Activated CD4-positive, alpha-beta T cell treated with anti-CD3 and anti-CD28 coated beads, Interleukin-2, amount 50 U/mL, for 16 hours (primary cell): ENCODE data around the gene STXBP3.
"Not testable (repeated sequence)": the region's sequence is repeated elsewhere in the genome, so short reads cannot be mapped to it uniquely, and the experiment has no call there.

ENCODE experiments used
- DNase-seq: peaks from one replicate; pipeline ENCODE4 v3.0.0-alpha.2; 2020

STXBP3 gene

DNA sequence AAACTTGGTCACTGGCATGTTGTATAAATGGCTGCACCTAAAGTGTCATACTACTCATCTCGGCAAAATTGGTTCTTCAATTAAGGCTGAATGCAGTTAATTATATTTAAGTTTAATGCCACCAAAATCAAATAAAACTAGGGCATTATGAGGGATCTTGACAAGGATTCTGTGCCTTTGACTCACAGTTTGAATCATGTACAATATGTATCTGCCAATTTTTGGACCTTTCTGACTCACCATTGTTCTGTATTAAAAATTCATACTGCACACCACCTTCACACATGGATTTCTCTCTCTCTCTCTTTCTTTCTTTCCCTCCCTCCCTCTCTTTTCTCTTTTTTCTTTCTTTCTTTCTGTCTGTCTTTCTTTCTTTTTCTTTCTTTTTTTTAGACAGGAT is 14.1 kb upstream of the STXBP3 start:
- DNase-seq: no peak

DNA sequence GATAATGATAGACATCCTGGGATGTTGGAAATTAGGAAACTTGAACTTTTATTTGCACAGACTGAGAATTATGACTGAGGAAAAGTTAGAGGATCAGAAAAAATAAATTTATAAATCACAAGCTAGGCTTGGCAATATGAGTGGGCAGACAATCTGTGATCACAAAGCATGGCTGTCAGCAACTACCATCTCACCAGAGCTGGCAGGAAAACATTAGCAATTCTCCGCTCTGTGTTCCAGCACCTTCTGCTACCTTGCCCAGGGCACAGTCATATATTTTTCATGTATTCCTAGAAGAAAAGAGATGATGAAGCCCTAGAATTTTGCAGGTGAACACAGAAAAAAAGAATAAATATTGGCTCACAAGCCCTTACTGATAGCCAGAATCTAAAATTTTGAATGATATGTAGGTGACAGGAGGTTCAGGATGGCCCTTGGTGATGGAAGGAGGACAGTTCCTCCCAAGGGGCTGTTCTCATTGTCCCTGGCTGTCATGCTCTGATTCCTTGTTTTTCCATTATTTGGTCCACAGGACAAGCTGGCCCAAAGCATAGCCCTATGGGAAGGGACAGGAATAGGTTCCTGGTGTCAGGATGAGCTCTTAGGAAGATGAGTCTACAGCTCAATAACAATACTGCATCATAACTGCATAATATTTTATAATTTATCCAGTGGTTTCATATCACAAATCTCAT is 12.2 kb upstream of the STXBP3 start:
- no peak for DNase-seq

DNA sequence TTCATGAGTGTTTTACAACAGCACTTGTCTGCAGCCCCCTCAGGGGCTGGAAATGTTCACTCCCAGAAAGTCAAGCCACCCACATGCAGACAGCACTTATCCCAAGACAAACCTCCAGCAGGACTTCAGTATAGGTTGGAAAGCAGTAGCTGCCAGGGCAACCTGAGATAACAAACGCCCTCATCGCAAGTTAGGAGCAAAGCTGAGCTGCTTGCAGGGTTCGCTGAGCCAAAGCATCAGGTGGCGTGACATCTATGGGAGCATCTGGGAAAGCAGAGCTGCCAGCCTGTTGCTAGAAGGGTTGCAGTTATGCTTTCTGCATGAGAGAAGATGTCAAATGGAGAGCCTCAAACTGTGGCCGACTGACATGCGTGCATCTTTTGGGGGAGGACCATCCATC is 4.2 kb upstream of the STXBP3 start:
- DNase-seq: no peak

DNA sequence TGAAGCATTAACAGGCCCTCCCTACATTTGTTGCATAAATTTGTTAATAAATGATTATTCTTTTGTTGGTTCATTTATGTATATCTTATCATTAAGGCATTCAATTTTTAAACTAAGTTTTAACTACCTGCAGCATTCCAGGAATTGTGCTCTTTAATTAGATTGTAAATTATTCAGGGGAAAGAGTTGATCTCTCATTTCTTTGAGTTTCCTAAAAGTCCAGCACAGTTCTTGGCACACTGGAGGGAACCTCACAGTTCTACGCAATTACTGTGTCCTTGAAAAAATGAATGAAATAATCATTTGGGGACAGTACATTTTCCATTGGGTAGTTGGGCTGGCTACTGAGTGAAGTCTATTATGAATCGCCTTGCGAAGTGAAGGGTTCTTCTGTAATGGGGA is 493 bp upstream of the STXBP3 start:
- DNase-seq: no peak

DNA sequence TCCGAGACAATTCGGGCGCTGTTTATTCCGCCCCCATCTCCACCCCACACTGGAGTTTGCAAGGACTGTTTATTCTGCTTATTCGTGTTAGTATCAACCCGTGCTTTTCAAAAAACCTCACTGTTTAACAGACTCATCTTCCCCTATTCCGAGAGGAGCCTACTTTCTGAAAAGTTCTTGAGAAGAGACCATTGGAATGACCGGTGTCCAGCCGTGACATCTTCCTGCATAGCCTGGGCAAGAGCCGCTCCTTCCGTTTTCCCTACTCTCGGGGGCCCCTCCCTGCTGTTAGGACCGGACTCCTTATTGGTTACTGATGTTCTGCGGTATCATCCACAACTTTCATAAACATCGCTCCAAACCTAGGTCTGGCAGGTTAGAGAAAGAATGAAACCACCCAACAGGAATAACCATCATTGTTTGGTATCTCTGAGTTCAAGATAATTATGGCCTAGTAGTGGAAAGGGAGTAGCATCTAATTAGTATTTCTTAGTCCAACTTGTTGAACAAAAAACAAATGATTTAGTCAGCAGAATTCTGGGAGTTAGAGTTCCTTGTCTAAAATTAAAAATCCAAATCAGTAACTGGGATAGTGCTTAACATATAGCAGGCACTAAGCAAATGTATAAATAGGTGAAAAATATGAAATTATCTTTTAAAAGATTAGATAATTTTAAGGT is 837 bp downstream of the STXBP3 start:
- peak; percentile 68 for DNase-seq

DNA sequence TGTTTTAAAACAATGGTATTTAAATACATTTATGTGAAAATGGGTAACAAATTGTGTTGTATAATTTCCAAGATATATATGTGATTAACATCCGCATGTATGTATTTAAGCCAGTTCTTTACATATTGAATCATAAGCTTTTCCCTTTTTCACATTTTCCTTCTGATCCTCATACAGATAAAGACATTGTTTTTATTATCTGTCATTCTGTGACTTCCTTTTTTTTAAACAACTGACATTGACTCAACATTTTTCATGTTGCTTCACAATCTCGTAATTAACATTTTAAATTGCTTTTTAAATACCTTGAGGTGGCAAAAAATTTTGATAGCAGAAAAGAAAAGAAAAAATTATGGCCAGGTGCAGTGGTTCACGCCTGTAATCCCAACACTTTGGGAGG is 1.4 kb downstream of the STXBP3 start:
- no peak for DNase-seq

DNA sequence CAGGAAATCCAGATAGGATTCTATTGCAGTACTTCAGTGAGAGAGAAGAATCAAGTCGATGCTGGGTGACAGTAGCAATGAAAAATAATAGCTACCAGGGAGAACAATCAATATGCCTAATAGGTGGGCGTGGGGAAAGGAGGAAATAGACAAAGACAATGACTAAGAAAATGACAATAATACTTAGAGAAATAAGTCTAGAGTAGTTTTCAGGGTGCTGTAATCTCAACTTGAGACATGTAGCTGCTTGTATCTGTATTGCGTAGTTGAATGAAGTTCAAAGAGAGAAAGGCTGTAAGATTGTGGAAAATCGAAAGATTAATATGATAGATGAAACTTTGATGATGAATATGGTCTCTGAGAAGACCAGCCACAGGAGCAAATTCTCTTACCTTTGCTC is 2.6 kb downstream of the STXBP3 start:
- no peak for DNase-seq

DNA sequence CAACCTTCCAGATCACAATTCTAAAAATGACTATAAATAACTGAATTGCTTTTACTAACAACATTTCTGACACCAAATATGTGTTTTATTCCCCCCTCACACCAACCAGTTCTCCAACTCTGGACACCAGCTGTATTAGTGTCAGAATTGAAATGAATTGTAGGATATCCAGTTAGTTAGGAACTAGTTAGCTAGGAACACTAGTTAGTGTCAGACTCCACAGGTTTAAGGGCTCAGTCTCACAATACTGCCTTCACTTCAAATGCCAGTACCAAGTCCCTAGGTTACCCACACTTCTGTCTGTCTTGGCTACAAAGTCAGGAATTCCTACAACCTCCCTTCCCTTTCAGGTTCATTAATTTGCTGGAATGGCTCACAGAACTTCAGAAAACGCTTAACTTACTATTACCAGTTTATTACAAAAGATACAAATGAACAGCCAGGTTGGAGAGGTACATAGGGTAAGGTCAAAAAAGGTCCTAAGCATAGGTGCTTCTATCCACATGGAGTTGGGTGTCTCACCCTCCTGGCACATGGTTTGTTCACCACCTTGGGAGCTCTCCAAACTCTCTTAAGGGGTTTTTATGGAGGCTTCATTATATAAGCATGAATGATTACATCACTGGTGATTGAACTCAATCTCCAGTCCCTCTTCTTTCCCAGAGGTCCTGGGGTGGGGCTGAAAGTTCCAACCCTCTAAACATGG is 4.2 kb downstream of the STXBP3 start:
- no peak for DNase-seq

DNA sequence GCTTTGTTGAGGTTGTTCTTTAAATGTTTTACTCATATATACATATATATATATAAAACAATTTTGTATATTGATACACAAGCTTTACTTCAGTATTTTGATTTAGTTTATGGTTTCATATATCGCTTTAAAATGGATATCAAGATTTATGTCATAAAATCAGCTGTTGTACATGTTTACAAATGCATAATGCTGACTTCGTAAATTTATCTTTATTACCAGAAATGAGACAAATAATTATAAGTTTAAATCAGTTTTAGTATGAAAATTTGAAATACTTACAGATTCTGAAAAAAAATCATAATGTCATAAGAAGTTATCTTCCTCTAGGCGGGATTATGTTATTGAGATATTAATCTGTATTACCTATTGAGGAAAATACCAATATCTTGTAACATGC is 6.9 kb downstream of the STXBP3 start:
- DNase-seq: no peak

DNA sequence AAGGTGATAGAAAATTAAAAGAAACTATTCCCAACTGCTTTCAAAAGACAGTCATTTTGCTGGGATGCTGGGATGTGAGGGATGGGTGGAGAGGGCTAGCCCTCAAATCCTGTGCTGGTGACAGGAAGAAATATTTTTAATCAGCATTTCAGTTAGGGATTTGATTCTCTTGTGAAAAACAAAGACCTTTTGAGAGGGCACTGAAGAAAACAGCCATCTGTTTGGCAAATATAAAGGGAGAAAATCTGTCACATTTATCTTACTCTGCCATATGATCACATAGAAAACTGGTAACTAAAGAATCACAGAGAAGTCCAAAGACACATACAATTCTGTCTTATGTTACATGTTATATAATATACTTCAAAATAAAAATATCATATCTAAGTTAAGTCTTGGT is 12.3 kb downstream of the STXBP3 start:
- DNase-seq: no peak

DNA sequence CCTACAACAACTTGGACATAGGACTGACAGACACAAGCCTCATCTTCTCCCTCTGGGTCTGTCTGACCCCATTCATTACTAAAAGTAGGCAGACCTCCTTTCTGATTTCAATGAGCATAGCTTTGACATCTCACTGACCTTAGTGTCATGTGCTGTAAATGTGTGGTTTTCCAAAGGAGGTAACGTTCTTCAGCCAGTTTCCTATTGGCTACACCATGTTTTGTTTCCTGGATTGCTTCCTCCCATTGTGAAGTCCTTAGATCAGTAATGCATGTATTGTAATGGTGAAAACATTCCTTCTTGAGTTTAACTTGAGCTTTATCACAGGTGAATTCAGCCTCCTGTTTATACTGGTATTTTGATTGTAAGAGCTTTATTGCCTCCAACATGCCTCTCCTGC is 20.6 kb downstream of the STXBP3 start:
- DNase-seq: no peak

DNA sequence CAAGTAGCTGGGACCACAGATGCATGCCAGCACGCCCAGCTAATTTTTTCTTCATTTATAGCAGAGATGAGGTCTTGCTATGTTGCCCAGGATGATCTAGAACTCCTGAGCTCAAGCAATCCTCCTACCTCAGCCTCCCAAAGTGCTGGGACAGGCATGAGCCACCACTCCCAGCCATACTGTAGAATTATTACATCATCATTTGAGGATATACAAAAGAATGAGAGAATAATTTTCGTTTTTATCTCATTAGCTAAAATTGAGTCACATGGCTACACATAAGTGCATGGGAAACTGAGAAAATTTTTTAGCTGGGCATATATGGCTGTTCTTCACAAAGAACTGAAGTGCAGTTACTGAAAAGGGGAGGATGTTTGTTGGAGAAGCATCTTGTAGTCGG is 21.2 kb downstream of the STXBP3 start:
- DNase-seq: no peak

DNA sequence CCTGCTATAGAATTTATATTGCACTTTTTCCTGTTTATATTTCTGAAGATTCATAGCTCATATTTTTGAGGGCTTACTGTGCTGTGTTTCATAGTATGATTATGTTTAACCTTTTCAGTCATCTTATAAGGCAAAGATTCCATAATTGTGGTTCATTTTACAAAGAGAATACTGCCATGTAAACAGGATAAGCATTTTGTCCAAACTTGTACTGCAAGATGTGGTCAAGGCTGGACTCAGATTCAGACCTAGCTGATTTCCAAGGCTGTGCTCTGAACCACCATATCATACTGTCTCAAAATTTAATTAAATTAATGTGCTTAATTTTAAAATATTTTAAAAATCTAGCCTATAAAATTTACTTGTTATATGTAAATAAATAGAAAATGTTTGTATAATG is 31.4 kb downstream of the STXBP3 start:
- no peak for DNase-seq

DNA sequence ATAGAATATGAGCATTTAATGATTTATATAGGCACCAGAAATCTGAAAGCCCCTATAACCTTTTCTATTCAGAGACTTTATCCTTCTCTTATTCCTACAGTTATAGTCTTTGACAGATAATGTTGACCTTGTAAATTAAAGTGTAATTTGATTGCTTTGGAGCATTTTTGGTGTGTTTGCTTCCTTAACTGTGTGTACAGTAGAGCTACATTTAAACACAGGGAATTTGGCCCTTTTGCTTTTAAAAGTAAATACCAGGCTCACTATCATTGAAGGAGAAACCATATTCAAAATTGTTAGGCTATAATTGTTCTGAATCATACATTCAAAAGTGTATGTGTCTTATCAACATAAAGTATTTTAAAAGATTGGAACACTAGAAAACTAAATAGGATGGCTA is 33.0 kb downstream of the STXBP3 start:
- no peak for DNase-seq

DNA sequence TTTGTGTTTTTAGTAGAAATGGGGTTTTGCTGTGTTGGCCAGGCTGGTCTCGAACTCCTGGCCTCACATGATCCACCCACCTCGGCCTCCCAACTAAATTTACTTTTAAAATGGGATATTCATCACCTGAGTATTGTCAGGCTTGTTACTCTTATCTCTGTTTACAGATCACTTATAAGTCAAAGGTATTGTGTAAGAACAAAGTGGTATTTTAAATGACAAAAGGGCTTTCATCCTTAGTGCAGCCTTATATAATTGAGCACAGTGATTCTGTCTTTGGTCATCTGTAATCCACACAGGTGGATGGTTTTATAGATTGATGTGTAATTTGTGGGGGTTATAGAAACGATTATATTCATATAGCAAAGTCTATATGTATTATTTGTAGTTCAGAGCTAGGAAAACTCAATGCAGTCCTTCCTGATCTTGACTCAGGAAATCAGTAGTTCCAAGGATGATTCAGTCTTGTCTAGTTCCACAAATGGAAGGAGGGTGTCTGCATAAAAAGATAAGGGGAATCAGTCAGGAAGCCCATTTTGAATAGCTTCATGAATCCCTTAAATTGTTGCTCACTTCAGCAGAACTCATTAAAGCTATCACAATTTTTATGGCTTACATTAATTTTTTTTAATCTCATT is 34.6 kb downstream of the STXBP3 start:
- DNase-seq: no peak

DNA sequence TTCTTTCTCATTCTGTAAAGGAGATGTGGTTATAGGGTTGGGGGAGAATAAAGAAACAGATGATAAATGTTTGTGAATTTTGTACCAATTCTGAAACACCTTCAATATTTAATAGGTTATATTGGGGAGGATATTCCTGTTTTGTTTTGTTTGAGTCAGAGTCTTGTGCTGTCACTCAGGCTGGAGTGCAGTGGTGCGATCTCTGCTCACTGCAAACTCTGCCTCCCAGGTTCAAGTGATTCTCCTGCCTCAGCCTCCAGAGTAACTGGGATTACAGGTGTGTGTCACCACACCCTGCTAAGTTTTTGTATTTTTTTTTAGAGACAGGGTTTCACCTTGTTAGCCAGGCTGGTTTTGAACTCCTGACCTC is 35.1 kb downstream of the STXBP3 start:
- not testable (repeated sequence) for DNase-seq

DNA sequence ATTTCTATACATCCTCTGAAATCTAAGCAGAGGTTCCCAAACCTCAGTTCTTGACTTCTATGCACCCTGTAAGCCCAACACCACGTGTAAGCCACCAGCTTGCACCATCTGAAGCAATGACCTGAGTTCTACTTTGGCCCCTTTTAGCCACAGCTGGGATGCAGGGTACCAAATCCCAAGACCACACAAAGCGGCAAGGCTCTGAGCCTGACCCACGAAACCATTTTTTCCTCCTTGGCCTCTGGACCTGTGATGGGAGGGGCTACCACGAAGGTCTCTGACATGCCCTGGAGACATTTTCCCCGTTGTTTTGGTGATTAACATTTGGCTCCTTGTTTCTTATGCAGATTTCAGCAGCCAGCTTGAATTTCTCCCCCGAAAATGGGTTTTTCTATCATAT is 38.8 kb downstream of the STXBP3 start:
- DNase-seq: no peak

DNA sequence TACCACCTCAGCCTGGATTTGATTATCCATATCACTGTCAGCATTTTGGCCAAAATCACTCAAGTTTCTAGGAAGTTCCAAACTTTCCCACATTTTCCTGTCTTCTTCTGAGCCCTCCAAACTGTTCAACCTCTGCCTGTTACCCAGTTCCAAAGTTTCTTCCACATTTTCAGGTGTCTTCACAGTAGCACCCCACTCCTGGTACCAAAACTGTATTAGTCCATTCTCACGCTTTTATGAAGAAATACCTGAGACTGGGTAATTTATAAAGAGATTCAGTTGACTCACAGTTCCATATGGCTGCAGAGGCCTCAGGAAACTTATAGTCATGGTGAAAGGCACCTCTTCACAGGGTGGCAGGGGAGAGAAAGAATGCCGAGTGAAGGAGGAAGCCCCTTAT is 39.4 kb downstream of the STXBP3 start:
- DNase-seq: no peak

DNA sequence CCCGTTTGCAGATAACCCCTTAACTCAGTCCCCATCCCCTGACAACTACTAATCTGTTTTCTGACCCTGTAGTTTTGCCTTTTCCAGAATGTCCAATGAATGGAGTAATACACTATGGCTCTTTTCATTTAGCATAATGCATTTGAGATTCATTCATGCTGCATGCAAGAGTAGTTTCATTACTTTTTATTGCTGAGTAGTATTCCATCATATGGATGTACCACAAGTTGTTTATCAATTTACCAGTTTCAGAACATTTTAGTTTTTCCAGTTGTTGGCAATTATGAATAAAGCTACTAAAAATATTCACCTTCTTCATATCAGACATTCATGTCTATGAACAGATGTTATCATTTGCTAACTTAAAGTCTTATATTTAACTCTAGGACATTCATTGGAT is 45.3 kb downstream of the STXBP3 start:
- no peak for DNase-seq

DNA sequence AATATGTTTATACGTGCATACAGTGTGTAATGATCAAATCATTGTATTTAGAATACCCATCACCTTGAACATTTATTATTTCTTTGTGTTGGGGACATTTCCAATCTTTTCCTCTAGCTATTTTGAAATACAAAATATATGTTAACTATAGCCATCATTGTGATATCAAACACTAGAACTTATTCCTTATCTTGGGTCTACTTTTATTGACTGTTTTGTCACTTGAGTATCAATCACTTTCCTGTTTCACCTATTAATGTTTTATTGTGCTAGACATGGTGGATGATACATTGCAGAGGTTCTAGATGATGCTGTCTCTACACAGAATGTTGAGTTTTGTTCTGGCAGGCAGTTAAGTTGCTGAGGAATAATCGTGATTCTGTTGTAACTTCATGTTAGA is 45.9 kb downstream of the STXBP3 start:
- DNase-seq: no peak

DNA sequence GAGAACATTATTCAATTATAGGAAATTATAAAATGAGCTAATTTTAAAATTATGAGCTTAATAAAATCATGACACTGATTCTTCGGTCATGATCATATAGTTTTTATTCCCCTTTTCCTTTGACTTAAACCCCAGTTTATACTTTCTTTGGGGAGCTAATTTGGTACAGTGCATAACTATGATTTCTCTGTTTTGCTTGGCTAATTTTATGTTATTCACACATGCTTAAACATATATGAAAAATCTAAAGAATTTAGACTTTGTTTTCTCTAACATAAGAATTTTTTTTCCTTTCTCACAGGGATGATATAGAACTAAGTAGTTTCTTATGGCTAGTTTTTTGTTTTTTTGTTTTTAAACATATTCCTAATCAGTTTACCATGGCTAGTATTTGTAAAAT is 52.5 kb downstream of the STXBP3 start:
- no peak for DNase-seq

DNA sequence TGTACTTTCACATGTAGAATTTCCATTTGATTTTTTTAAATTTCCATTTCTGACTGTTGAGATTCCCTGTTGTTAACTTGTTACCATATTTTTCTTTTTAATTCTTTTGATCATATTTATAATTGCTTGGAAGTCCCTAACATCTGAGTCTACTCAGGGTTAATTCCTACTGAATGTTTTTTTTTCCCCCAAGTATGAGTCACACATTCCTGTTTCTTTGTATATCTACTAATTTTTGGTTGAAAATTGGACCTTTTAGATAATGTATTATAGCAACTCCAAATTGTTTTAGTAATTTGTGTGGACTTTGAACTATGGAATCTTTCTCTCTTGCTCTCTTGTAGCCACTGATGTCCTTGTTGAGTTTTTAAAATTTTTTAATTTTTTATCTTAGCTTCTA is 54.6 kb downstream of the STXBP3 start:
- DNase-seq: no peak

DNA sequence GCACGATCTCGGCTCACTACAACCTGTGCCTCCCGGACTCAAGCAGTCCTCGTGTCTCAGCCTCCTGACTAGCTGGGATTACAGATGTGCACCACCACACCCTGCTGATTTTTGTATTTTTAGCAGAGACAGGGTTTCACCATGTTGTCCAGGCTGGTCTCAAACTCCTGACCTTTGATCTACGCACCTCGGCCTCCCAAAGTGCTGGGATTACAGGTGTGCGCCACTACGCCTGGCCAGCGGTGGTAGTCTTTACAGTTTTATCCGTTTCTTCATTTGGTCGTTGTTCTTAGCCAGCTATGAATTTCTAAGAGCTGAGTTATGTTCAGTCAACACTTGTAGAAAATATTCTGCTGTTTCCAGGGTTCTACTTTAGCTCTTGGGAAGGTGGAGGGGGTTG is 57.1 kb downstream of the STXBP3 start:
- no peak for DNase-seq

DNA sequence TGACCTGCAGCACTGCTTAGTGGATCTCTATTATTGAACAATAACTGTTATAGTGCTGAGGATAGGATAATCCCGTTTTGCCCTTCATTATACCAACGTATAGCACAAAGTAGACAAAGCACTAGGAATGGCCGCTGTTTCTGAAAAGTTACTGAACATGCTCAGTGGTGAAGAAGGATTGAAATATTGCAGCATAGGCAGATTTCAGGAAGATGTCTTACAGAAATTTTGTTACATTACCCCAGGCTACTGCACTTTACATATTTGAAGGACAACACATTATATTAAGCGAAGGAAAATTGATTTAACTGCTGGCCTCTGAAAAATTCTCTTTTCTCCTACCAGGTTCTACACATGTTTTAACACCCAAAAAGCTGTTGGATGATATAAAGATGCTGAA is 62.0 kb downstream of the STXBP3 start:
- DNase-seq: no peak
